Body of pancreas (tissue), 4 donors: ENCODE data around the gene FES. TPM values are rescaled to one million over a fixed set of nuclear protein-coding genes. Genes with fewer than 3 reads are reported as not detected.
"Not testable (repeated sequence)": the region's sequence is repeated elsewhere in the genome, so short reads cannot be mapped to it uniquely, and the experiment has no call there.

Experiments used
- ATAC-seq: fragments of 150-250 bp; one replicate; pipeline ENCODE4 v1.9.1; 2016
- DNase-seq, 4 donors: peaks; one replicate each; pipeline ENCODE4 v3.0.0-alpha.2; 2019
- H3K27ac ChIP-seq, 4 donors: fragments of 200-600 bp; sonication (generic); 1 replicate in 3 of 4; 2 replicates in 1 of 4; pipeline versions ENCODE4 v1.5.1 to v1.6.1; 2016 to 2019; ENCODE audit warnings: mild to moderate bottlenecking in 1 of 4, mixed read lengths in 1 of 4, moderate library complexity in 1 of 4
- H3K27me3 ChIP-seq, 2 donors: fragments of 200-600 bp; sonication (generic); one replicate each; pipeline ENCODE4 v1.6.0; 2016; ENCODE audit warnings: mild to moderate bottlenecking in 1 of 2
- H3K36me3 ChIP-seq, 2 donors: fragments of 200-600 bp; sonication (generic); replicated peaks in 1 of 2; 2 replicates each; pipeline ENCODE4 v1.5.1; 2016; ENCODE audit warnings: low read depth in 2 of 2; ENCODE audit not compliant: insufficient read depth in 1 of 2
- H3K4me1 ChIP-seq: fragments of 200-600 bp; sonication (generic); one replicate; pipeline ENCODE4 v1.6.0; 2016
- H3K4me3 ChIP-seq, 2 donors: fragments of 200-600 bp; sonication (generic); 1 replicate in 1 of 2; 2 replicates in 1 of 2; pipeline ENCODE4 v1.5.1; 2016 to 2019
- H3K9me3 ChIP-seq, 3 donors: fragments of 200-600 bp; sonication (generic); 1 replicate in 2 of 3; 2 replicates in 1 of 3; pipeline ENCODE4 v1.5.1; 2016
- POLR2A ChIP-seq, 3 donors: fragments of 450-650 bp; IDR thresholded peaks; one replicate each; pipeline ENCODE4 v1.6.1; 2016; ENCODE audit warnings: antibody characterized with exemption in 3 of 3, mild to moderate bottlenecking in 2 of 3
- WGBS, 2 donors: methylation state at CpG; one replicate each; pipeline ENCODE4 v1.1.5; 2017; 5-methylcytosine and 5-hydroxymethylcytosine counted together
- intact Hi-C: fragments of 100-400 bp; cut with DNase I; formaldehyde crosslinking; loops from one replicate; pipeline ENCODE4 v1.15.1; 2023
- total RNA-seq, 2 donors: library from RNA; depleted of rRNA; stranded (reverse); fragments of >200 nt; gene quantifications; one replicate each; pipeline ENCODE4 v1.1.0, GENCODE V29; 2016
- TF ChIP-seq, protein P1 (sequence below), 7 experiments: fragments of 450-650 bp in 4 of 7; fragments of 200-600 bp in 3 of 7; sonication (generic) in 3 of 7; IDR thresholded peaks; one replicate each; pipeline ENCODE4 v1.5.1; 2016 to 2019; ENCODE audit warnings: antibody characterized with exemption in 7 of 7

Gene FES
- total RNA-seq, 2 donors from 2014 or later: 16.9 to 24.4 TPM

DNA sequence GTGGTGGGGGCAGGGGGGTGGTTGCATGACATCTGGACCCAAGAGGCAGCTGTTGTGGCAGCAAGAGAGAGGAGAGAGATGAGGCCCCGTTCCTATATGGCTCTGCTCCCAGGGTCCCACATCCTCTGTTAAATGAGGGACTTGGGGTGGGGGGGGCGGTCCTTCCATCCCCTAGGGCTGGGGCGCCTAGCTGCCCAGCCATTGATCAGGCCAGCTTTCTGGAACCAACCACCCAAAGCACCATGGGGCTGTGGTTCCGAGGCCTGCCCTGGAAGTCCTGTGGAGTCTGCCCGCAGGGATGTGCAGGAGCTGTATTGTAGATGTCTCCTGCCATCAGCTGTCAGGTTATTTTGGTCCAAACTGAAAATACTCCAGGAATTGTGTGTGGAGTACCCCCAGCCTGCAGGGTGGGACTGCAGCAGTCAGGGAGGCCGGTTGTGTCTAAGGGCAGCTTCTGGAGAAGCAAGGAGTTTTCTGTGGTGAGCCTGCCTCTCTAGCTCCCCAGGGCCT lies 10.8 kb upstream of the FES start:
- H3K9me3 ChIP-seq: no peaks in the 10 kb centered on the region
- intact Hi-C loops: no loop called here
- TF ChIP-seq POLR2A (IDR thresholded peaks at IDR 0.05): no peak
- TF ChIP-seq, protein P1, sequence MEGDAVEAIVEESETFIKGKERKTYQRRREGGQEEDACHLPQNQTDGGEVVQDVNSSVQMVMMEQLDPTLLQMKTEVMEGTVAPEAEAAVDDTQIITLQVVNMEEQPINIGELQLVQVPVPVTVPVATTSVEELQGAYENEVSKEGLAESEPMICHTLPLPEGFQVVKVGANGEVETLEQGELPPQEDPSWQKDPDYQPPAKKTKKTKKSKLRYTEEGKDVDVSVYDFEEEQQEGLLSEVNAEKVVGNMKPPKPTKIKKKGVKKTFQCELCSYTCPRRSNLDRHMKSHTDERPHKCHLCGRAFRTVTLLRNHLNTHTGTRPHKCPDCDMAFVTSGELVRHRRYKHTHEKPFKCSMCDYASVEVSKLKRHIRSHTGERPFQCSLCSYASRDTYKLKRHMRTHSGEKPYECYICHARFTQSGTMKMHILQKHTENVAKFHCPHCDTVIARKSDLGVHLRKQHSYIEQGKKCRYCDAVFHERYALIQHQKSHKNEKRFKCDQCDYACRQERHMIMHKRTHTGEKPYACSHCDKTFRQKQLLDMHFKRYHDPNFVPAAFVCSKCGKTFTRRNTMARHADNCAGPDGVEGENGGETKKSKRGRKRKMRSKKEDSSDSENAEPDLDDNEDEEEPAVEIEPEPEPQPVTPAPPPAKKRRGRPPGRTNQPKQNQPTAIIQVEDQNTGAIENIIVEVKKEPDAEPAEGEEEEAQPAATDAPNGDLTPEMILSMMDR (IDR thresholded peaks at IDR 0.05): no peak
- H3K27ac ChIP-seq: peak overlapping the region; percentile 83 to 95 (median 90)
- peaks cover 14 to 20% of the 10 kb centered on the region in 2 donors for H3K36me3 ChIP-seq
- peaks cover 60% of the 10 kb centered on the region for H3K4me1 ChIP-seq
- H3K27me3 ChIP-seq: no peaks in the 10 kb centered on the region
- WGBS, 2 donors: 20 to 35% methylated on average over 1 to 6 of the region's 6 CpGs
- ATAC-seq: no peak
- DNase-seq: no peak
- peak overlapping the region in 1 of 2 donors; percentile 77 for H3K4me3 ChIP-seq

DNA sequence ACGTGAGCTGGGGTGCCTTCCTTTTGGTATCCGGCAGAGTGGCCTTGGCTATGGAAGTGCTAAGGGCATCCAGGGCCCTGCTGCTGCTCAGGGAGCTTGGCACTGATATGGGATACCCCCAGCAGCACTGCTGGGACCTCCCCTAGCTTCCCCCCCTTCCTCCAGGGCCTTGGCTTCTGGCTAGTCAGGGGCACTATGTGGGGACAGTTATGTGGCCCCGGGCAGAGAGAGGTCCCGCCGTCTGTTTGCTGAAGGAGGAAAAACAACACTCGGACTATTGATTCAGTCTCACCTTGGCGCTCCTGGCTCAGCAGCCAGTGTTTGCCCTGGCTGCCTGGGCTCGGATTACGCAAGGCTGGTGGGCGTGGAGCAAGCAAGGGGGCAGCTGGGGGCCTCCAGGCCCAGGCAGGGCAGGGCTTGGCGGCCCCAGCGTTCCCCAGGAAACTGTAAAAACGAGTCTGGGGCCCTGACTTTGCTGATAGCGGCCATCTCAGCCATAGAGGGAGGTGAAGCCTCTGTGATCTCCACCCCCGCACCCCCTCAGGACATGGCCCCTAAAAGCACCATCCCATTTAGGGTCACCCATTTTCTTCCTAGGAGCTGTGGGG lies 10.2 kb upstream of the FES start:
- H3K27me3 ChIP-seq: no peaks in the 10 kb centered on the region
- peak overlapping the region; percentile 83 to 95 (median 90) for H3K27ac ChIP-seq
- TF ChIP-seq, protein P1 (IDR thresholded peaks at IDR 0.05): peak in 1 of 7 experiments; percentile 5
- TF ChIP-seq POLR2A (IDR thresholded peaks at IDR 0.05): peak; percentile 28 to 54 (median 43)
- H3K4me3 ChIP-seq: no peak overlapping the region
- H3K36me3 ChIP-seq: peaks cover 14 to 26% of the 10 kb centered on the region in 2 donors
- H3K4me1 ChIP-seq: peaks cover 57% of the 10 kb centered on the region
- DNase-seq: peak; percentile 87 to 92 (median 91)
- WGBS, 2 donors: 8 to 9% methylated on average over 5 to 15 of the region's 15 CpGs
- H3K9me3 ChIP-seq: no peaks in the 10 kb centered on the region
- ATAC-seq: peak; percentile 77
- intact Hi-C loops: no loop called here

DNA sequence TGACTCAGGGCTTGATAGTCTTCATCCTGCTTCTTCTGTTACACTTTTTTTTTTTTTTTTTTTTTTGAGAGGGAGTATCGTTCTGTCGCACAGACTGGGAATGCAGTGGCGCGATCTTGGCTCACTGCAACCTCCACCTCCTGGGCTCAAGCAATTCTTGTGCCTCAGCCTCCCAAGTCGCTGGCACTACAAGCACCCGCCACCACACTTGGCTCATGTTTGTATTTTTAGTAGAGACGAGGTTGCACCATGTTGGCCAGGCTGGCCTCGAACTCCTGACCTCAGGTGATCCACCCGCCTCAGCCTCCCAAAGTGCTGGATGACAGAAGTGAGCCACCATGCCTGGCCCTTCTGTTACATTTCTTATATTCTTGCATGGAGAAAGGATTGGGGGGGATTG lies 9.3 kb upstream of the FES start:
- H3K9me3 ChIP-seq, DNase-seq, intact Hi-C loops, H3K27me3 ChIP-seq, H3K4me3 ChIP-seq, ATAC-seq: not testable (repeated sequence)
- Histone ChIP-seq H3K36me3 (peaks cover 14 to 34% of the 10 kb centered on the region in 2 donors), H3K4me1 (peaks cover 48% of the 10 kb centered on the region), H3K27ac (peak overlapping the region in 3 of 4 donors; percentile 23 to 95 (median 87))
- WGBS, 2 donors: 64% methylated on average over 9 of the region's 9 CpGs

DNA sequence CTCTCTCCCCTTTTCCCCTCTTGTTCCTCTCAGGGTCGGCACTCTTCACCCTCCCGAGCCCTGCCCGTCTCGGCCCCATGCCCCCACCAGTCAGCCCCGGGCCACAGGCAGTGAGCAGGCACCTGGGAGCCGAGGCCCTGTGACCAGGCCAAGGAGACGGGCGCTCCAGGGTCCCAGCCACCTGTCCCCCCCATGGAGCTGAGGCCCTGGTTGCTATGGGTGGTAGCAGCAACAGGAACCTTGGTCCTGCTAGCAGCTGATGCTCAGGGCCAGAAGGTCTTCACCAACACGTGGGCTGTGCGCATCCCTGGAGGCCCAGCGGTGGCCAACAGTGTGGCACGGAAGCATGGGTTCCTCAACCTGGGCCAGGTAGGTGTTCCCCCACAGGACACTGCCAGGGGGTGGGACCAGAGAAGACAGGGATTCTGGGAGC lies 8.7 kb upstream of the FES start:
- no peak for TF ChIP-seq POLR2A (IDR thresholded peaks at IDR 0.05)
- TF ChIP-seq, protein P1 (IDR thresholded peaks at IDR 0.05): no peak
- intact Hi-C loops: no loop called here
- Histone ChIP-seq H3K4me1 (peaks cover 42% of the 10 kb centered on the region), H3K36me3 (peaks cover 14 to 38% of the 10 kb centered on the region in 2 donors), H3K27ac (peak overlapping the region in 2 of 4 donors; percentile 23 to 34), H3K9me3 (no peaks in the 10 kb centered on the region), H3K27me3 (no peaks in the 10 kb centered on the region), H3K4me3 (no peak overlapping the region)
- 91 to 96% methylated on average over 7 of the region's 12 CpGs for WGBS, 2 donors
- no peak for ATAC-seq
- DNase-seq: no peak

DNA sequence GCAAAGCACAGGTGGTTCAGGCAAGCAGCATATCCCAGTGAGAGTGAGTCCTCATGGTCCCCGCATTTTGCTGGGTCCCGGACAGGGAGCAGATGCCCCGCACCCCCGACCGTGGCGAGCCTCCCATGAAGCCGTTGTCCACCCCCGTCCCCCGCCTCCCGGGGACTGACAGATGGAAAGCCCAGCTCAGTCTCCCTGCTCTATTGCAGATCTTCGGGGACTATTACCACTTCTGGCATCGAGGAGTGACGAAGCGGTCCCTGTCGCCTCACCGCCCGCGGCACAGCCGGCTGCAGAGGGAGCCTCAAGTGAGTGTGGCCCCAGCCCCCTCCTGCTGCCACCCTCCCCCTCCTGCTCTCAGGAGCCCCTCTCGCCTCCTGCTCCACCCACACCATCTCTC lies 8.3 kb upstream of the FES start:
- no peak for TF ChIP-seq POLR2A (IDR thresholded peaks at IDR 0.05)
- TF ChIP-seq, protein P1 (IDR thresholded peaks at IDR 0.05): no peak
- intact Hi-C loops: no loop called here
- H3K4me1 ChIP-seq: peaks cover 38% of the 10 kb centered on the region
- no peak overlapping the region for H3K4me3 ChIP-seq
- H3K27me3 ChIP-seq: no peaks in the 10 kb centered on the region
- H3K9me3 ChIP-seq: no peaks in the 10 kb centered on the region
- DNase-seq: no peak
- ATAC-seq: no peak
- 94 to 95% methylated on average over 12 to 20 of the region's 20 CpGs for WGBS, 2 donors
- peak overlapping the region in 1 of 4 donors; percentile 23 for H3K27ac ChIP-seq
- peaks cover 14 to 38% of the 10 kb centered on the region in 2 donors for H3K36me3 ChIP-seq
